ENCODE results near the gene TMPRSS13. TPM values are rescaled to one million over a fixed set of nuclear protein-coding genes. Genes with fewer than 3 reads are reported as not detected.

TMPRSS13 gene
- total and polyA plus RNA-seq, 2 donors from 2014 or later: 1.2 to 1.9 TPM

DNA sequence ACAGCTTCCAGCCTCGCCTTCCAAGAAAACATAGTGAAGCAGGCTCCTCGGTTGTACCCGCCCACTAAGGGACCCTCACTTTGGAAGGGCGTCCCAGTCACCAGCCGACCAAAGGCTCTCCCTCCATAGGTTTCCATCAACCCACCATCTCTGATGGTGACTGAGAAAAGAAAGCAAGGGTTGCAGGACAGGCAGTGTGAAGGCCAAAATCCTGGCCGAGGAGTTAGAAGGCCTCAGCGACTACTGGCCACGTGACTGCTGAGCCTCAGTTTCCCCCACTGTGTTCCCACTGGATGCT, 55.4 kb downstream of the TMPRSS13 start:
- Histone ChIP-seq H3K27ac (ENCODE audit: low read depth in 2 of 2, low read length in 2 of 2) (peak overlapping the region in 1 of 2 donors; percentile 48), H3K4me3 (ENCODE audit: low read length in 3 of 3) (no peak overlapping the region), H3K9ac (ENCODE audit: low read length in 3 of 3) (no peak overlapping the region), H3K36me3 (ENCODE audit: control insufficient read depth in 2 of 3, insufficient read depth in 3 of 3, low read length in 3 of 3) (no peaks in the 10 kb centered on the region), H3K9me3 (ENCODE audit: control insufficient read depth in 2 of 3, insufficient read depth in 1 of 3, low read length in 3 of 3) (no peaks in the 10 kb centered on the region), H3K27me3 (ENCODE audit: control insufficient read depth, insufficient read depth, low read length) (no peaks in the 10 kb centered on the region), H3K4me1 (ENCODE audit: control insufficient read depth in 2 of 3, insufficient read depth in 2 of 3, low read depth in 1 of 3, low read length in 3 of 3) (peaks cover 3 to 20% (median 14%) of the 10 kb centered on the region in 3 donors)
- TF ChIP-seq, protein P1, sequence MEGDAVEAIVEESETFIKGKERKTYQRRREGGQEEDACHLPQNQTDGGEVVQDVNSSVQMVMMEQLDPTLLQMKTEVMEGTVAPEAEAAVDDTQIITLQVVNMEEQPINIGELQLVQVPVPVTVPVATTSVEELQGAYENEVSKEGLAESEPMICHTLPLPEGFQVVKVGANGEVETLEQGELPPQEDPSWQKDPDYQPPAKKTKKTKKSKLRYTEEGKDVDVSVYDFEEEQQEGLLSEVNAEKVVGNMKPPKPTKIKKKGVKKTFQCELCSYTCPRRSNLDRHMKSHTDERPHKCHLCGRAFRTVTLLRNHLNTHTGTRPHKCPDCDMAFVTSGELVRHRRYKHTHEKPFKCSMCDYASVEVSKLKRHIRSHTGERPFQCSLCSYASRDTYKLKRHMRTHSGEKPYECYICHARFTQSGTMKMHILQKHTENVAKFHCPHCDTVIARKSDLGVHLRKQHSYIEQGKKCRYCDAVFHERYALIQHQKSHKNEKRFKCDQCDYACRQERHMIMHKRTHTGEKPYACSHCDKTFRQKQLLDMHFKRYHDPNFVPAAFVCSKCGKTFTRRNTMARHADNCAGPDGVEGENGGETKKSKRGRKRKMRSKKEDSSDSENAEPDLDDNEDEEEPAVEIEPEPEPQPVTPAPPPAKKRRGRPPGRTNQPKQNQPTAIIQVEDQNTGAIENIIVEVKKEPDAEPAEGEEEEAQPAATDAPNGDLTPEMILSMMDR (IDR thresholded peaks at IDR 0.05; ENCODE audit: borderline replicate concordance, extremely low read depth, insufficient read depth): no peak
- DNase-seq (no peak), FAIRE-seq (no peak)
- intact Hi-C loops (cut with DNase I): no loop called here

- no peak for FAIRE-seq
- Histone ChIP-seq H3K9ac (ENCODE audit: low read length in 3 of 3) (no peak overlapping the region), H3K27me3 (ENCODE audit: control insufficient read depth, insufficient read depth, low read length) (no peaks in the 10 kb centered on the region), H3K27ac (ENCODE audit: low read depth in 2 of 2, low read length in 2 of 2) (peak overlapping the region in 1 of 2 donors; percentile 48), H3K36me3 (ENCODE audit: control insufficient read depth in 2 of 3, insufficient read depth in 3 of 3, low read length in 3 of 3) (no peaks in the 10 kb centered on the region), H3K4me1 (ENCODE audit: control insufficient read depth in 2 of 3, insufficient read depth in 2 of 3, low read depth in 1 of 3, low read length in 3 of 3) (peaks cover 3 to 20% (median 14%) of the 10 kb centered on the region in 3 donors), H3K4me3 (ENCODE audit: low read length in 3 of 3) (no peak overlapping the region), H3K9me3 (ENCODE audit: control insufficient read depth in 2 of 3, insufficient read depth in 1 of 3, low read length in 3 of 3) (no peaks in the 10 kb centered on the region)
- TF ChIP-seq, protein P1 (IDR thresholded peaks at IDR 0.05; ENCODE audit: borderline replicate concordance, extremely low read depth, insufficient read depth): no peak
- DNase-seq: no peak
- intact Hi-C loops (cut with DNase I): no loop called here
Measured at GRCh38 chr11:117872975-117873827, 56.0 kb downstream of the TMPRSS13 start.

DNA sequence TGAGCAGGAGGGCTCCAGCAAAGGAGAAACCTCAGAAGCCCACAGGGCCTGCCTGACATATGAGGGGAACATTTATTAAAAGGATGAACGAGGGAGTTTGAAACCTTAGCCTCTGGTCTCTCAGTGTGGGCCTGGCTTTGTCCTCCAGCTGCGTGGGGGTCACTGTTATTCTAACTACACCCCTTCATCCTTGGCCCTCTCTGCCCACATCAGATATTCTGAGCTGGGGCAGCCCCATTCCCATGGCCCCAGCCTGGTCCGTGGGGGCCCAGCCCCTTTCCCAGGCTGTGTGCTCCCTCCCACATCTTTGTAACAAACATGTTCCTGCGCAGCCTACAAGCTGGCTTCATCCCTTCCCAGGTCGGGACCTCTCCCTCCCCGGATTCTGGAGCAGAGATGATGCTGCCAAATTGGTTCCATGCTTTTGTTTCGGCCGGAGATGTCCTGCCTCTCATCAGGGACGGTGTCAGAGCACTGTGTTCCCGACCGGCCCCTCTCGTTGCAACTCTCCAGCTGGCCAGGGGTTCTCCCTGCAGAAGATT, 56.7 kb downstream of the TMPRSS13 start:
- Histone ChIP-seq H3K27me3 (ENCODE audit: control insufficient read depth, insufficient read depth, low read length) (no peaks in the 10 kb centered on the region), H3K36me3 (ENCODE audit: control insufficient read depth in 2 of 3, insufficient read depth in 3 of 3, low read length in 3 of 3) (no peaks in the 10 kb centered on the region), H3K4me3 (ENCODE audit: low read length in 3 of 3) (no peak overlapping the region), H3K9me3 (ENCODE audit: control insufficient read depth in 2 of 3, insufficient read depth in 1 of 3, low read length in 3 of 3) (no peaks in the 10 kb centered on the region), H3K4me1 (ENCODE audit: control insufficient read depth in 2 of 3, insufficient read depth in 2 of 3, low read depth in 1 of 3, low read length in 3 of 3) (peaks cover 3 to 20% (median 11%) of the 10 kb centered on the region in 3 donors), H3K9ac (ENCODE audit: low read length in 3 of 3) (no peak overlapping the region), H3K27ac (ENCODE audit: low read depth in 2 of 2, low read length in 2 of 2) (peak overlapping the region in 1 of 2 donors; percentile 55)
- TF ChIP-seq, protein P1 (IDR thresholded peaks at IDR 0.05; ENCODE audit: borderline replicate concordance, extremely low read depth, insufficient read depth): no peak
- intact Hi-C loops (cut with DNase I): no loop called here
- DNase-seq: peak in 4 of 5 donors; percentile 70 to 86 (median 76)
- no peak for FAIRE-seq

Data from kidney (tissue), 14 donors.